ENCODE results near the gene CTBP2.

GRCh38 chr10:125103924-125104323 is 56.4 kb downstream of the CTBP2 start:
- no peak for TF ChIP-seq CTCF (IDR thresholded peaks at IDR 0.05)
- TF ChIP-seq POLR2A (IDR thresholded peaks at IDR 0.05): no peak
